Thyroid gland (tissue), 4 donors: ENCODE data around the gene ALAS2. TPM values are rescaled to one million over a fixed set of nuclear protein-coding genes. Genes with fewer than 3 reads are reported as not detected.
"Not testable (repeated sequence)": the region's sequence is repeated elsewhere in the genome, so short reads cannot be mapped to it uniquely, and the experiment has no call there.

Source experiments
- DNase-seq, 2 donors: peaks; one replicate each; pipeline ENCODE4 v3.0.0-alpha.2; 2019
- H3K27ac ChIP-seq, 3 donors: fragments of 200-600 bp; sonication (generic); 1 replicate in 2 of 3; 2 replicates in 1 of 3; pipeline ENCODE4 v1.5.1; 2016 to 2019; ENCODE audit warnings: mild to moderate bottlenecking in 1 of 3, moderate library complexity in 1 of 3
- H3K27me3 ChIP-seq: fragments of 200-600 bp; sonication (generic); one replicate; pipeline ENCODE4 v1.5.1; 2019
- H3K36me3 ChIP-seq, 2 donors: fragments of 200-600 bp; sonication (generic); one replicate each; pipeline ENCODE4 v1.5.1; 2016 to 2019
- H3K4me1 ChIP-seq, 2 donors: fragments of 200-600 bp; sonication (generic); one replicate each; pipeline ENCODE4 v1.5.1; 2017 to 2019
- H3K4me3 ChIP-seq, 3 donors: fragments of 200-600 bp; sonication (generic); replicated peaks in 1 of 3; 1 replicate in 2 of 3; 2 replicates in 1 of 3; pipeline ENCODE4 v1.5.1; 2016; ENCODE audit warnings: mild to moderate bottlenecking in 1 of 3
- H3K9me3 ChIP-seq: fragments of 200-600 bp; sonication (generic); one replicate; pipeline ENCODE4 v1.5.1; 2017
- POLR2A ChIP-seq, 2 donors: fragments of 450-650 bp; IDR thresholded peaks; one replicate each; pipeline ENCODE4 v1.6.1; 2017; ENCODE audit warnings: antibody characterized with exemption in 2 of 2, mild to moderate bottlenecking in 2 of 2, moderate library complexity in 1 of 2
- WGBS, 2 donors: methylation state at CpG; one replicate each; pipeline ENCODE4 v1.1.5; 2017; 5-methylcytosine and 5-hydroxymethylcytosine counted together
- intact Hi-C: fragments of 100-400 bp; cut with DNase I; formaldehyde crosslinking; loops from one replicate; pipeline ENCODE4 v1.15.1; 2023
- total RNA-seq, 4 donors: library from RNA; depleted of rRNA; stranded (reverse); fragments of >200 nt; gene quantifications; one replicate each; pipeline ENCODE4 v1.2.3, GENCODE V29; 2016
- TF ChIP-seq, protein P1 (sequence below), 6 experiments: fragments of 200-600 bp in 3 of 6; fragments of 450-650 bp in 3 of 6; sonication (generic) in 3 of 6; IDR thresholded peaks; one replicate each; pipeline ENCODE4 v1.5.1; 2016 to 2019; ENCODE audit warnings: antibody characterized with exemption in 6 of 6, mild to moderate bottlenecking in 2 of 6, inconsistent platforms in 1 of 6, moderate library complexity in 1 of 6

Gene ALAS2
- total RNA-seq, 4 donors from 2014 or later, result not detected

- H3K27me3 ChIP-seq, result no peaks in the 10 kb centered on the region
- no peak overlapping the region for H3K27ac ChIP-seq
- no peak for DNase-seq
- no peaks in the 10 kb centered on the region for H3K4me1 ChIP-seq
- H3K9me3 ChIP-seq, result no peaks in the 10 kb centered on the region
- no peak for TF ChIP-seq POLR2A (IDR thresholded peaks at IDR 0.05)
- TF ChIP-seq, protein P1, sequence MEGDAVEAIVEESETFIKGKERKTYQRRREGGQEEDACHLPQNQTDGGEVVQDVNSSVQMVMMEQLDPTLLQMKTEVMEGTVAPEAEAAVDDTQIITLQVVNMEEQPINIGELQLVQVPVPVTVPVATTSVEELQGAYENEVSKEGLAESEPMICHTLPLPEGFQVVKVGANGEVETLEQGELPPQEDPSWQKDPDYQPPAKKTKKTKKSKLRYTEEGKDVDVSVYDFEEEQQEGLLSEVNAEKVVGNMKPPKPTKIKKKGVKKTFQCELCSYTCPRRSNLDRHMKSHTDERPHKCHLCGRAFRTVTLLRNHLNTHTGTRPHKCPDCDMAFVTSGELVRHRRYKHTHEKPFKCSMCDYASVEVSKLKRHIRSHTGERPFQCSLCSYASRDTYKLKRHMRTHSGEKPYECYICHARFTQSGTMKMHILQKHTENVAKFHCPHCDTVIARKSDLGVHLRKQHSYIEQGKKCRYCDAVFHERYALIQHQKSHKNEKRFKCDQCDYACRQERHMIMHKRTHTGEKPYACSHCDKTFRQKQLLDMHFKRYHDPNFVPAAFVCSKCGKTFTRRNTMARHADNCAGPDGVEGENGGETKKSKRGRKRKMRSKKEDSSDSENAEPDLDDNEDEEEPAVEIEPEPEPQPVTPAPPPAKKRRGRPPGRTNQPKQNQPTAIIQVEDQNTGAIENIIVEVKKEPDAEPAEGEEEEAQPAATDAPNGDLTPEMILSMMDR (IDR thresholded peaks at IDR 0.05), result no peak
- H3K4me3 ChIP-seq, result no peak overlapping the region
- intact Hi-C loops, result loop anchor here (10.0 kb wide), 1 partner anchor 361 kb away; no protein-coding TSS in a partner anchor
- H3K36me3 ChIP-seq, result no peaks in the 10 kb centered on the region
Observed at GRCh38 chrX:54995621-54996020, 35.2 kb downstream of the ALAS2 start.

- TF ChIP-seq, protein P1 (IDR thresholded peaks at IDR 0.05), result no peak
- TF ChIP-seq POLR2A (IDR thresholded peaks at IDR 0.05), result no peak
- H3K4me1 ChIP-seq, result no peaks in the 10 kb centered on the region
- no peaks in the 10 kb centered on the region for H3K36me3 ChIP-seq
- H3K4me3 ChIP-seq, result no peak overlapping the region
- WGBS, 2 donors, result 77 to 83% methylated on average over 5 to 6 of the region's 6 CpGs
- no peak for DNase-seq
- H3K27me3 ChIP-seq, result no peaks in the 10 kb centered on the region
- no peaks in the 10 kb centered on the region for H3K9me3 ChIP-seq
- intact Hi-C loops, result loop anchor here (10.0 kb wide), 1 partner anchor 360 kb away; no protein-coding TSS in a partner anchor
- no peak overlapping the region for H3K27ac ChIP-seq
Observed at GRCh38 chrX:54994668-54995351, 36.0 kb downstream of the ALAS2 start.

DNA sequence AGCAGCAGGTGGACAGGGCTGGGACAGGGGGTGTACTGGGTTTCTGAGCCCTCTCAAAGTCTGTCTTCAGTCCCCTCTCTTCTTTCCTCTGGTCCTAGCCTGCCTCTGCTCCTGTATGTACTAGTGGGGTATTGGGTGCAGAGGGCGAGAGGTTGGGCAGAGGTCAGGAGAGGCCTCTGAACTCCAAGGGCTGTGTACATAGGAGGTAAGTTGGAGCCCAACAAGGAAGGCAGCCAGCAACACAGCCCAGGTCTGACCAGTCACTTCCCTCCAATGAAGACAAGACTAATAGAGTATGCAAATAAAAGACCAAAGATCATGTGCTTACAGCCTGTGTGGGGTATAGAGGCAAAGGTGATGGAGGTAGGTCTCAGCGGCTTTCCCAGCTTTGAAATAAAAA is 36.7 kb downstream of the ALAS2 start, which contains the start of gene PFKFB1:
Gene PFKFB1 (minus strand): TSS at position 90 of the 400 bp plus-strand sequence. CDS start 181 bp downstream, outside the sequence.
- intact Hi-C loops, result loop anchor here (10.0 kb wide), 1 partner anchor 359 kb away; no protein-coding TSS in a partner anchor
- H3K4me3 ChIP-seq, result no peak within 1 kb of the TSS

GRCh38 chrX:54992911-54993622 is 37.7 kb downstream of the ALAS2 start:
- Histone ChIP-seq H3K9me3 (no peaks in the 10 kb centered on the region), H3K27me3 (no peaks in the 10 kb centered on the region), H3K4me1 (no peaks in the 10 kb centered on the region), H3K36me3 (no peaks in the 10 kb centered on the region), H3K27ac (no peak overlapping the region), H3K4me3 (no peak overlapping the region)
- TF ChIP-seq, protein P1 (IDR thresholded peaks at IDR 0.05), result no peak
- TF ChIP-seq POLR2A (IDR thresholded peaks at IDR 0.05), result no peak
- no peak for DNase-seq
- intact Hi-C loops, result loop anchor here (10.0 kb wide), 1 partner anchor 358 kb away; no protein-coding TSS in a partner anchor
- WGBS, 2 donors, result 83 to 100% methylated on average over 1 of the region's 1 CpG

More for the DNA sequence above, 36.7 kb downstream of the ALAS2 start, which contains the start of gene PFKFB1:
- no peak for DNase-seq
- no peaks in the 10 kb centered on the region for H3K27me3 ChIP-seq
- no peaks in the 10 kb centered on the region for H3K4me1 ChIP-seq
- H3K27ac ChIP-seq, result no peak within 1 kb of the TSS
- H3K9me3 ChIP-seq, result no peaks in the 10 kb centered on the region
- TF ChIP-seq POLR2A (IDR thresholded peaks at IDR 0.05), result no peak
- TF ChIP-seq, protein P1 (IDR thresholded peaks at IDR 0.05), result no peak
- H3K36me3 ChIP-seq, result no peaks in the 10 kb centered on the region
- 86 to 98% methylated on average over 2 of the region's 2 CpGs for WGBS, 2 donors

GRCh38 chrX:54991706-54992105 is 39.1 kb downstream of the ALAS2 start:
- H3K27ac ChIP-seq, result no peak overlapping the region
- no peak overlapping the region for H3K4me3 ChIP-seq
- no peaks in the 10 kb centered on the region for H3K4me1 ChIP-seq
- 90 to 96% methylated on average over 2 of the region's 2 CpGs for WGBS, 2 donors
- no peaks in the 10 kb centered on the region for H3K9me3 ChIP-seq
- no peaks in the 10 kb centered on the region for H3K27me3 ChIP-seq
- TF ChIP-seq, protein P1 (IDR thresholded peaks at IDR 0.05), result no peak
- TF ChIP-seq POLR2A (IDR thresholded peaks at IDR 0.05), result no peak
- intact Hi-C loops, result loop anchor here (10.0 kb wide), 1 partner anchor 357 kb away; no protein-coding TSS in a partner anchor
- H3K36me3 ChIP-seq, result no peaks in the 10 kb centered on the region
- DNase-seq, result no peak

GRCh38 chrX:54983306-54983705 is 47.5 kb downstream of the ALAS2 start:
- intact Hi-C loops, H3K36me3 ChIP-seq, DNase-seq, H3K27ac ChIP-seq, H3K9me3 ChIP-seq, H3K27me3 ChIP-seq, H3K4me1 ChIP-seq, H3K4me3 ChIP-seq: not testable (repeated sequence)
- WGBS, 2 donors, result 98 to 100% methylated on average over 2 of the region's 2 CpGs
